ENCODE measurements around the gene ACP4. TPM values are rescaled to one million over a fixed set of nuclear protein-coding genes. Genes with fewer than 3 reads are reported as not detected.
"Not testable (repeated sequence)": the region's sequence is repeated elsewhere in the genome, so short reads cannot be mapped to it uniquely, and the experiment has no call there.

ACP4 gene, protein sequence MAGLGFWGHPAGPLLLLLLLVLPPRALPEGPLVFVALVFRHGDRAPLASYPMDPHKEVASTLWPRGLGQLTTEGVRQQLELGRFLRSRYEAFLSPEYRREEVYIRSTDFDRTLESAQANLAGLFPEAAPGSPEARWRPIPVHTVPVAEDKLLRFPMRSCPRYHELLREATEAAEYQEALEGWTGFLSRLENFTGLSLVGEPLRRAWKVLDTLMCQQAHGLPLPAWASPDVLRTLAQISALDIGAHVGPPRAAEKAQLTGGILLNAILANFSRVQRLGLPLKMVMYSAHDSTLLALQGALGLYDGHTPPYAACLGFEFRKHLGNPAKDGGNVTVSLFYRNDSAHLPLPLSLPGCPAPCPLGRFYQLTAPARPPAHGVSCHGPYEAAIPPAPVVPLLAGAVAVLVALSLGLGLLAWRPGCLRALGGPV
- total RNA-seq (2014; rRNA removed; shearing (Covaris generic)) = not detected in 2 replicates

DNA sequence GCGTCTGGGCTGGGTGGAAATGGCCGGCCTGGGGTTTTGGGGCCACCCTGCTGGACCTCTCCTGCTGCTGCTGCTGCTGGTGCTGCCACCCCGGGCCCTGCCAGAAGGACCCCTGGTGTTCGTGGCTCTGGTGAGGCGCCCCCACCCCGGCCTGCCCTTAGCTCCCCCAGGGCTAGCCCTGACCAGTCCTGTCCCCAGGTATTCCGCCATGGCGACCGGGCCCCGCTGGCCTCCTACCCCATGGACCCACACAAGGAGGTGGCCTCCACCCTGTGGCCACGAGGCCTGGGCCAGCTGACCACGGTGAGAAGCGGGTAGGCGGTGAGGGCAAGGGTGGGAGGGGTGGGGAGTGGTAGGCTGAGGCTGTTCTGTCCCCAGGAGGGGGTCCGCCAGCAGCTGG, at the start of gene ACP4:
TSS of gene ACP4 (plus strand) at position 20 of the 400 bp plus-strand sequence. CDS start at position 20, 0 bp downstream.
- H3K27me3 ChIP-seq (replicated peaks) = no peaks in the 10 kb centered on the region
- no peak for DNase-seq (ENCODE audit: low read depth in 1 of 2, low spot score in 2 of 2)
- H3K27ac ChIP-seq = no peak within 1 kb of the TSS
- H3K36me3 ChIP-seq = peaks cover 7% of the 10 kb centered on the region
- H3K4me1 ChIP-seq (replicated peaks) = no peaks in the 10 kb centered on the region
- H3K4me3 ChIP-seq = no peak within 1 kb of the TSS
- 0 out of 2 replicates have a peak, but pooled peaks cover 2% of the 10 kb centered on the region for H3K9me3 ChIP-seq (replicated peaks)

DNA sequence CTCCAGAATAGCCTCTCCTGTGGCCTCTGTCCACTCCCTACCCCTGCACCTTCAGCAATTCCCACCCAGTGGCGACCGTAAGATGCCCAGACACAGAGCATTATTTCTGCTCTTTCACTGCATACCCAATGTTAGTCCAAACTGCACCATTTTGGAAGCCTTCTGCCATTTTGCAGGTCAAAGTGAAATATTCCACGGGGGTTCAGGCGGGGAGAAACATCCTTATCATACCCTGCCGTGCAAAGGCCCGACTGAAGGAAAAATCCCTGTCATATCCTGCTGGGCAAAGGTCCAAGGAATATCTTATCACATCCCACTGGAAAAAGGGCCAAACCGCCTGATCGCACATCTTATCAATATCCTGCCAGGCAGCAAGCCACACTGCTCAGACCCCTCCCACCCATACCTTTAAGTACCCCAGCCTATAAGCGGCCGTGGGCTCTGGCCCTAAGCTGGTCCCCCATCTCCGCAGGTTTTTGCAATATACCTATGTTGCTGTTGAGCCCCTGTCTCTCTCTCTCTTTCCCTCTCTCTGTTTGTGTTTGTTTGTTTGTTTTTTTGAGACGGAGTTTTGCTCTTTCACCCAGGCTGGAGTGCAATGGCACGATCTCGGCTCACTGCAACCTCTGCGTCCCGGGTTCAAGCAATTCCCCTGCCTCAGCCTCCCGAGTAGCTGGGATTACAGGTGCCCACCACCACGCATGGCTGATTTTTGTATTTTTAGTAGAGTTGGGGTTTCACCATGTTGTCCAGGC, 48.9 kb upstream of the ACP4 start:
- no peak overlapping the region for H3K27ac ChIP-seq
- no peaks in the 10 kb centered on the region for H3K9me3 ChIP-seq (replicated peaks)
- H3K27me3 ChIP-seq (replicated peaks) = peaks cover 35% of the 10 kb centered on the region
- no peaks in the 10 kb centered on the region for H3K36me3 ChIP-seq
- H3K4me3 ChIP-seq = no peak overlapping the region
- DNase-seq (ENCODE audit: low read depth in 1 of 2, low spot score in 2 of 2) = no peak
- no peaks in the 10 kb centered on the region for H3K4me1 ChIP-seq (replicated peaks)

DNA sequence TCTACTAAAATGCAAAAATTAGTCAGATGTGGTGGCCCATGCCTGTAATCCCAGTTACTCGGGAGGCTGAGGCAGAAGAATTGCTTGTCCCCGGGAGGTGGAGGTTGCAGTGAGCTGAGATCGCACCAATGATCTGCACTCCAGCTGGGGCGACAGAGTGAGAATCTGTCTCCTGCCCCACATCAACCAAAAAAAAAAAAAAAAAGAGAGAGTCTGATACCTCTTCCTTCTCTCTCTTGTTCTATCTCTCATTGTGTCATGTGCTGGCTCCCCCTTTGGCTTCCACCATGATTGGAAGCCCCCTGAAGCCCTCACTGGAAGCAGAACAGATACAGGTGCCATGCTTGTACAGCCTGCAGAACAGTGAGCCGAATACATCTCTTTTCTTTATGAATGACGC, 46.7 kb upstream of the ACP4 start:
- Histone ChIP-seq H3K27me3 (replicated peaks) (peaks cover 20% of the 10 kb centered on the region), H3K27ac (no peak overlapping the region), H3K4me3 (no peak overlapping the region), H3K4me1 (replicated peaks) (no peaks in the 10 kb centered on the region), H3K36me3 (no peaks in the 10 kb centered on the region), H3K9me3 (replicated peaks) (no peaks in the 10 kb centered on the region)
- no peak for DNase-seq (ENCODE audit: low read depth in 1 of 2, low spot score in 2 of 2)

DNA sequence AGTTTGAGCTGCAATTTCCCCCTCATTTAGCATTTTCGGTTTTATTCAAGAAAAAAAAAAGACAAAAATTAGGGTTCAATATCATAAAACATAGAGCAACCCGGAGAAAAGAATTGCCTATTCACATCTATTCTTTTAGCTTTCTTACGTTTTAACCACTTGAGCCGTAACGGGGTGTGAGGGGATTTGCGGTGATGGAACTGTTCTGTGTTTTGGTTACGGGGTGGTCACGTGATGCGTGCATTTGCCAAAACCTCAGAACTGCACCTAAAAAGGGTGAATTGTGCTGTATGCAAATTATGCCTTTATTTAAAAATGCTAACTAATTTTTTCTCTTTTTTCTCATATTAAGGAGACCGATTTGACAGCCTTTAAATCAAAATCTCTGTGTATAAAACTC, 45.0 kb upstream of the ACP4 start:
- DNase-seq (ENCODE audit: low read depth in 1 of 2, low spot score in 2 of 2) = no peak
- Histone ChIP-seq H3K27ac (no peak overlapping the region), H3K4me3 (no peak overlapping the region), H3K36me3 (no peaks in the 10 kb centered on the region), H3K4me1 (replicated peaks) (no peaks in the 10 kb centered on the region), H3K9me3 (replicated peaks) (no peaks in the 10 kb centered on the region), H3K27me3 (replicated peaks) (peaks cover 6% of the 10 kb centered on the region)

DNA sequence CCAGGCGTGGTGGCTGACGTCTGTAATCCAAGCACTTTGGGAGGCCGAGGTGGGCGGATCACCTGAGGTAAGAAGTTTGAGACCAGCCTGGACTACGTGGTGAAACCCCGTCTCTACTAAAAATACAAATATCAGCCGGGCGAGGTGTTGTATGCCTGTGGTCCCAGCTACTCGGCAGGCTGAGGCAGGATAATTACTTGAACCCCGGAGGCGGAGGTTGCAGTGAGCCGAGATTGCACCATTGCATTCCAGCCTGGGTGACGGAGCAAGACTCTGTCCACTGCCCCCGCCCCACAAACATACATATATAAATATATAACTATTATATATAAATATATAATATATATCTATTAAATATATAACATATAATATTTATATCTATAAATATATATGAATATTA, 43.1 kb upstream of the ACP4 start:
- H3K9me3 ChIP-seq (replicated peaks); H3K4me3 ChIP-seq; H3K4me1 ChIP-seq (replicated peaks); H3K36me3 ChIP-seq; H3K27ac ChIP-seq; H3K27me3 ChIP-seq (replicated peaks); DNase-seq (ENCODE audit: low read depth in 1 of 2, low spot score in 2 of 2): not testable (repeated sequence)

DNA sequence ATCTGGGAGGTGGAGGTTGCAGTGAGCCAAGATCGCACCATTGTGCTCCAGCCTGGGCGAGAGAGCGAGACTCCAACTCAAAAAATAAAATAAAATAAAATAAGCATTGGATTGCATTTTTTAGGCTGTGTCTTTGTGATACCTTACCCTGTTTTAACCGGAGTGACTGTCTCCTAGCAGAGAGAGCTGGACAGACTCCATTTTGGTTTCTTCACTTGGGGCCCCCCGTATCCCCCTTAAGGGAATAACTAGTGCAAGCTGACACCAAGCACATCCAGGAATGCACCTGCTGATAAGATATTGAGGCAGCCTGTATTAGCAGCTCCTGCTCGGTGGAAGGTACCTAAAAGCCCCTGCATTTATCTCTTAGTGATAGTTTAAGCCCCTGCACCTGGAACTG, 40.7 kb upstream of the ACP4 start:
- Histone ChIP-seq H3K36me3 (no peaks in the 10 kb centered on the region), H3K9me3 (replicated peaks) (no peaks in the 10 kb centered on the region), H3K27ac (no peak overlapping the region), H3K27me3 (replicated peaks) (peaks cover 13% of the 10 kb centered on the region), H3K4me1 (replicated peaks) (no peaks in the 10 kb centered on the region), H3K4me3 (no peak overlapping the region)
- DNase-seq (ENCODE audit: low read depth in 1 of 2, low spot score in 2 of 2) = no peak

DNA sequence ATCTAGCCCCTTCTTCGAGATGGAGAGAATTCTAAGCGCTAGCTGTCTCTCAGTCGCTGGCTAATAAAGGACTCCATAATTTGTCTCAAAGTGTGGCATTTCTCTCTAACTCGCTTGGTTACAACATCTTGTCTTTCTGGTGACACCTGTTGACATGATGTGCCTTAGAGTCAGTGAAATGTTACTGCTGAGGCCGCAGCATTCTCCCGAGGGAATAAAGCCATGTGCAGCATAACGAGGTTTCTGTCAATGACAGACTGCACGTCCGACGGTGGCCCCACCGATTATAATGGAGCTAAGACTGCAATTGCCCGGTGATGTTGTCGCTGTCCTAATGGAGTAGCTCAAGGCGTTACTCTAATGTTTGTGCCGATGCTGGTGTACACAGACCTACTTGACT, 40.2 kb upstream of the ACP4 start:
- no peaks in the 10 kb centered on the region for H3K36me3 ChIP-seq
- H3K27me3 ChIP-seq (replicated peaks) = peaks cover 13% of the 10 kb centered on the region
- H3K27ac ChIP-seq = no peak overlapping the region
- DNase-seq (ENCODE audit: low read depth in 1 of 2, low spot score in 2 of 2) = no peak
- no peaks in the 10 kb centered on the region for H3K9me3 ChIP-seq (replicated peaks)
- H3K4me3 ChIP-seq = no peak overlapping the region
- H3K4me1 ChIP-seq (replicated peaks) = no peaks in the 10 kb centered on the region

DNA sequence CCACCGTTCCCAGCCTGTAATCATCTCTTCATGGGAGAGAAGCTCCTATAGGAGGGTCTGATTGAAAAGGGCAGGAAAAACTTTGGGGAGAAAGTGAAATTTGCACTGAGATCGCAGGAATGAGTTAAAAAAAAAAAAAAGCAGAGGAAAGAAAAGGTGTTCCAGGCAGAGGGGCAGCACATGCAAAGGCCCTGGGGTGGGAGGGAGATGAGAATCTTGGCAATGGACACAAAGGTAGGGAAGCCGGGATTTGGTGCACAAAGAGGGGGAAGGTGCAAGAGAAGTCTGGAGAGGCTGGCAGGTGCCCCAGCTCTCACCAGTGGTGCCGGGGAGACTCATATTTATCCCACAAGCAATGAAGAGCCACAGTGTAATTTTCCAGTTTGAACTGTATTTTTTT, 36.3 kb upstream of the ACP4 start:
- DNase-seq (ENCODE audit: low read depth in 1 of 2, low spot score in 2 of 2) = no peak
- no peaks in the 10 kb centered on the region for H3K9me3 ChIP-seq (replicated peaks)
- no peak overlapping the region for H3K4me3 ChIP-seq
- no peak overlapping the region for H3K27ac ChIP-seq
- H3K4me1 ChIP-seq (replicated peaks) = no peaks in the 10 kb centered on the region
- H3K27me3 ChIP-seq (replicated peaks) = peaks cover 13% of the 10 kb centered on the region; the same call in 1 of the 2 replicates
- H3K36me3 ChIP-seq = no peaks in the 10 kb centered on the region

DNA sequence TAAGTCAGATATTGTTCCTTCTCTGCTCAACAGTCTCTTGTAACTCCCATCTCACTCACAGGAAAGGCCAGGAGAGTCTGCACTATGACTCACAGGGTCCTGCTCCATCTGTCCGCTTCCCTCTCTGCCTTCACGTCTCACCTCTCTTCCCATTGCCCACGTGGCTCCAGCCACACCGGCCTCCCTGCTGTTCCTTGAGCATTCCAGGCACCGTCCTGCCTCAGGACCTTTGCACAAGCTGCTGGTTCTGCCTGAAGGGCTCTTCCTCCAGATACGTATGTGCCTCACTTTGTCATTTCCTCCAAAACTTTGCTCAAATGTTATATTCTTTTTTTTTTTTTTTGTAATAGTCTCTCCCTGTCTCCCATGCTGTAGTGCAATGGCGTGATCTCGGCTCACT, 34.0 kb upstream of the ACP4 start:
- H3K4me3 ChIP-seq; H3K27ac ChIP-seq; H3K36me3 ChIP-seq; H3K9me3 ChIP-seq (replicated peaks); DNase-seq (ENCODE audit: low read depth in 1 of 2, low spot score in 2 of 2); H3K4me1 ChIP-seq (replicated peaks); H3K27me3 ChIP-seq (replicated peaks): not testable (repeated sequence)

DNA sequence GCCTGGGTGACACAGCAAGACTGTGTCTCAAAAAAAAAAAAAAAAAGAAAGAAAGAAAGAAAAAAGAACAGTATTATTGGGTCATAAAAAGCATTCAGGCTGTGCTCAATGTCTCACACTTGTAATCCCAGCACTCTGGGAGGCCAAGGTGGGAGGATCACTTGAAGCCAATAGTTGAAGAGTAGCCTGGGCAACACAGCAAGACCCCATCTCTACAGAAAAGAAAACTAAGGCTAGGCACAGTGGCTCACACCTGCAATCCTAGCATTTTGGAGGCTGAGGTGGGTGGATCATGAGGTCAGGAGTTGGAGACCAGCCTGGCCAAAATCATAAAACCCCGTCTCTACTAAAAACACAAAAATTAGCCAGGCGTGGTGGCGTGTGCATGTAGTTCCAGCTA, 32.6 kb upstream of the ACP4 start:
- not testable (repeated sequence) for H3K9me3 ChIP-seq (replicated peaks); H3K4me1 ChIP-seq (replicated peaks); DNase-seq (ENCODE audit: low read depth in 1 of 2, low spot score in 2 of 2); H3K36me3 ChIP-seq; H3K27ac ChIP-seq; H3K27me3 ChIP-seq (replicated peaks); H3K4me3 ChIP-seq

DNA sequence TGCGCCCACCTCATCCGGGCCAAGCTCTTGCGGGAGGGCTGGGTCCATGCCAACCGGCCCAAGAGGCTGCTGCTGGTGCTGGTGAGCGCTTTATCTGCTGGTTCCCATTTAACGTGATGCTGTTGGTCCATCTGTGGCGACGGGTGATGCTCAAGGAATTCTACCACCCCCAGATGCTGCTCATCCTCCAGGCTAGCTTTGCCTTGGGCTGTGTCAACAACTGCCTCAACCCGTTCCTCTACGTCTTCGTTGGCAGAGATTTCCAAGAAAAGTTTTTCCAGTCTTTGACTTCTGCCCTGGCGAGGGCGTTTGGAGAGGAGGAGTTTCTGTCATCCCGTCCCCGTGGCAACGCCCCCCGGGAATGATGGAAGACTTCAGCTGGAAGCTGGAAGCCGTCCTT, 31.1 kb upstream of the ACP4 start:
- not testable (repeated sequence) for H3K27me3 ChIP-seq (replicated peaks); H3K9me3 ChIP-seq (replicated peaks); H3K4me3 ChIP-seq; DNase-seq (ENCODE audit: low read depth in 1 of 2, low spot score in 2 of 2); H3K4me1 ChIP-seq (replicated peaks); H3K27ac ChIP-seq; H3K36me3 ChIP-seq

DNA sequence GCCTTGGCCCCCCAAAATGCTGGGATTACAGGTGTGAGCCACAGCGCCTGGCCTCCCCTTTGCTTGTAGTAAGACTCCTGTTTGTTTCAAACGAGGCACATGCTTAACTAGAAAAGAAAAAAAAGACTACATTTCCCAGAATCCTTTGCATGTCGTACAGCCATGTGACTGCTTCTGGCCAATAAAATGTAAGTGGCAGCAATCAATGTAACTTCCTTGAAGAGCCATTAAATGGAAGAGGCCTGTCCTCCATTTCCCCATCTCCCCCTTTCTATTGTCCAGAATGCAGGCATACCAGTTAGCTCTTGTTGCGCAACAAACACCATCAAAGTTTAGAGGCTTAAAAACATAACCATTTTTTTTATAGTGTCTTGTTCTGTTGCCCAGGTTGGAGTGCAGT, 30.3 kb upstream of the ACP4 start:
- no peaks in the 10 kb centered on the region for H3K4me1 ChIP-seq (replicated peaks)
- 0 out of 2 replicates have a peak, but pooled peaks cover 3% of the 10 kb centered on the region for H3K27me3 ChIP-seq (replicated peaks)
- H3K27ac ChIP-seq = no peak overlapping the region
- no peak for DNase-seq (ENCODE audit: low read depth in 1 of 2, low spot score in 2 of 2)
- no peak overlapping the region for H3K4me3 ChIP-seq
- no peaks in the 10 kb centered on the region for H3K36me3 ChIP-seq
- no peaks in the 10 kb centered on the region for H3K9me3 ChIP-seq (replicated peaks)

DNA sequence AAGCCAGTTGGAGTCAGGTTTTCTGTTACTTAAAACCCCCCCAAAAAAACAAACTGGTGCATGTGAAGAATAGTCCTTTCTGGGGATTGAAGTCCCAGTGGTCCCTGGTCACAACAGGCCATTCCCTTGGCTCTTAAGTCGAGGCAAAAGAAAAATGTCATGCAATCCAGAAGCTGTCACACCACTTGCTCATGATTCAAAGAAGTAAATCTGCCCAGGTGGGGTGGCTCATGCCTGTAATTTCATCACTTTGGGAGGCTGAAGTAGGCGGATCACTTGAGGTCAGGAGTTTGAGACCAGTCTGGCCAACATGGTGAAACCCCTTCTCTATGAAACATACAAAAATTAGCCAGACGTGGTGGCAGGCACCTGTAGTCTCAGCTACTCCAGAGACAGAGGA, 28.7 kb upstream of the ACP4 start:
- not testable (repeated sequence) for H3K9me3 ChIP-seq (replicated peaks); H3K27me3 ChIP-seq (replicated peaks); H3K27ac ChIP-seq; H3K4me1 ChIP-seq (replicated peaks); H3K36me3 ChIP-seq; H3K4me3 ChIP-seq; DNase-seq (ENCODE audit: low read depth in 1 of 2, low spot score in 2 of 2)

DNA sequence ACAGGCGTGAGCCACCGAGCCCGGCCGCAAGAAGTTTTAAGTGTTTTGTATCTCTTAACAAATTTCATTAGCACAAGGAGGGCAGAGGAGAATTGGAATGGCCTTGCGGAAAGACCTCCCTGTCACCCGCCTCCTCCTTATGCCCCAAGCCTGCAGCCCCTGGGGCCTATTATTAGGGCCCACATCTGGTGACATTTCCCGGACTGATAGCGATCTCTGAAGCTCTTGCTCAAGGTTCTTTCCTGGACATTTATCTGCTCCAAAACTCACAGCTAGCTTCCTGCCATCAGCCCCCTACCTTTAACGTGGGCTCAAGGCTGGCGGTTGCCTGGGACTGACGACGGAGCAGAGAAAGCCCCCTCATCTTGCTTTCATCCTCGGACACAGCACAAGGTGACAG, 26.7 kb upstream of the ACP4 start:
- not testable (repeated sequence) for H3K4me3 ChIP-seq; DNase-seq (ENCODE audit: low read depth in 1 of 2, low spot score in 2 of 2); H3K9me3 ChIP-seq (replicated peaks); H3K27me3 ChIP-seq (replicated peaks); H3K36me3 ChIP-seq; H3K4me1 ChIP-seq (replicated peaks); H3K27ac ChIP-seq
